ENCODE measurements around the gene PELI3.

Gene PELI3

DNA sequence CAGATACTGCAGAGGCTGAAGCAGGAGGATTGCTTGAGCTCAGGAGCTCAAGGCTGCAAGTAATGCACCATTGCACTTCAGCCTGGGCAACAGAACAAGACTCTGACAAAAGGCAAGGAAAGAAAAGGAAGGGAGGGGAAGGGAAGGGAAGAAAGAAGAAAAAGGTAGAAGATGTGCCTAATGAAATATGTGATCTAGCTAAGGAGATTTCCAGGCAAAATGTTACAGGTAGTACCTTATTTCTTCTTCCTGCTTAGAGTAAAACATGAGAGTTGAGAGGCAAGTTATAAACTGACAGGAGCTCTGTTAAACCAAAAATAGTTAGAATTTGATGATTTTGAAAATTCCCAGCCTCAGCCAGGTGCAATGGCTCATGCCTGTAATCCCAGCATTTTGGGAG, 4.7 kb upstream of the PELI3 start:
- TF ChIP-seq POLR2AphosphoS5 (IDR thresholded peaks at IDR 0.05; ENCODE audit: low read depth, low read length) (no peak), TAF1 (IDR thresholded peaks at IDR 0.05; ENCODE audit: borderline replicate concordance, insufficient read depth, low read length) (no peak), FOXP2 (optimal IDR thresholded peaks at IDR 0.05; ENCODE audit: borderline replicate concordance, extremely low read depth, extremely low read length, insufficient read depth) (no peak), SIN3A (IDR thresholded peaks at IDR 0.05; ENCODE audit: borderline replicate concordance, insufficient read depth, low read length) (no peak)
- TF ChIP-seq, protein P1, sequence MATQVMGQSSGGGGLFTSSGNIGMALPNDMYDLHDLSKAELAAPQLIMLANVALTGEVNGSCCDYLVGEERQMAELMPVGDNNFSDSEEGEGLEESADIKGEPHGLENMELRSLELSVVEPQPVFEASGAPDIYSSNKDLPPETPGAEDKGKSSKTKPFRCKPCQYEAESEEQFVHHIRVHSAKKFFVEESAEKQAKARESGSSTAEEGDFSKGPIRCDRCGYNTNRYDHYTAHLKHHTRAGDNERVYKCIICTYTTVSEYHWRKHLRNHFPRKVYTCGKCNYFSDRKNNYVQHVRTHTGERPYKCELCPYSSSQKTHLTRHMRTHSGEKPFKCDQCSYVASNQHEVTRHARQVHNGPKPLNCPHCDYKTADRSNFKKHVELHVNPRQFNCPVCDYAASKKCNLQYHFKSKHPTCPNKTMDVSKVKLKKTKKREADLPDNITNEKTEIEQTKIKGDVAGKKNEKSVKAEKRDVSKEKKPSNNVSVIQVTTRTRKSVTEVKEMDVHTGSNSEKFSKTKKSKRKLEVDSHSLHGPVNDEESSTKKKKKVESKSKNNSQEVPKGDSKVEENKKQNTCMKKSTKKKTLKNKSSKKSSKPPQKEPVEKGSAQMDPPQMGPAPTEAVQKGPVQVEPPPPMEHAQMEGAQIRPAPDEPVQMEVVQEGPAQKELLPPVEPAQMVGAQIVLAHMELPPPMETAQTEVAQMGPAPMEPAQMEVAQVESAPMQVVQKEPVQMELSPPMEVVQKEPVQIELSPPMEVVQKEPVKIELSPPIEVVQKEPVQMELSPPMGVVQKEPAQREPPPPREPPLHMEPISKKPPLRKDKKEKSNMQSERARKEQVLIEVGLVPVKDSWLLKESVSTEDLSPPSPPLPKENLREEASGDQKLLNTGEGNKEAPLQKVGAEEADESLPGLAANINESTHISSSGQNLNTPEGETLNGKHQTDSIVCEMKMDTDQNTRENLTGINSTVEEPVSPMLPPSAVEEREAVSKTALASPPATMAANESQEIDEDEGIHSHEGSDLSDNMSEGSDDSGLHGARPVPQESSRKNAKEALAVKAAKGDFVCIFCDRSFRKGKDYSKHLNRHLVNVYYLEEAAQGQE (IDR thresholded peaks at IDR 0.05; ENCODE audit: insufficient read depth in 1 of 2, low read depth in 2 of 2, low read length in 2 of 2): no peak

DNA sequence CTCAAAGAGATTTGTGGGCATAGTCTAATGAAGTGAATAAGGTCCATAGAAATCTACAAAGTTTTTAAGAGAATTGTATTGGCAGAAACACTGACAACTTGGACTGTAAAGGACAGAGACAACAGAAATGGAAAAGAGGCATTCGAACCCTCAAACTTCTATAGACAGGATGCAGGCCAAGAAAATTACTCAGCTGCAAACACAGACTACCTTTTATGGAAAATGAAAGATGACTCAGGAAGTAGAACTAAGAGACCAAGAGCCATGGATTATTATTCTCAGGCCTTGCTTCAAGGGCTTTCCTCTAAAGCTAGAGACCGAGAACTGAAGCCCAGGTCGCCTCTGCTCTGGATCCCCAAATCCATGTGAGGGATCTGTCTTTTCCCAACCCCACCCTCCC, 3.8 kb upstream of the PELI3 start:
- TF ChIP-seq POLR2AphosphoS5 (IDR thresholded peaks at IDR 0.05; ENCODE audit: low read depth, low read length): no peak
- TF ChIP-seq TAF1 (IDR thresholded peaks at IDR 0.05; ENCODE audit: borderline replicate concordance, insufficient read depth, low read length): no peak
- TF ChIP-seq FOXP2 (optimal IDR thresholded peaks at IDR 0.05; ENCODE audit: borderline replicate concordance, extremely low read depth, extremely low read length, insufficient read depth): no peak
- TF ChIP-seq, protein P1 (IDR thresholded peaks at IDR 0.05; ENCODE audit: insufficient read depth in 1 of 2, low read depth in 2 of 2, low read length in 2 of 2): no peak
- TF ChIP-seq SIN3A (IDR thresholded peaks at IDR 0.05; ENCODE audit: borderline replicate concordance, insufficient read depth, low read length): no peak

DNA sequence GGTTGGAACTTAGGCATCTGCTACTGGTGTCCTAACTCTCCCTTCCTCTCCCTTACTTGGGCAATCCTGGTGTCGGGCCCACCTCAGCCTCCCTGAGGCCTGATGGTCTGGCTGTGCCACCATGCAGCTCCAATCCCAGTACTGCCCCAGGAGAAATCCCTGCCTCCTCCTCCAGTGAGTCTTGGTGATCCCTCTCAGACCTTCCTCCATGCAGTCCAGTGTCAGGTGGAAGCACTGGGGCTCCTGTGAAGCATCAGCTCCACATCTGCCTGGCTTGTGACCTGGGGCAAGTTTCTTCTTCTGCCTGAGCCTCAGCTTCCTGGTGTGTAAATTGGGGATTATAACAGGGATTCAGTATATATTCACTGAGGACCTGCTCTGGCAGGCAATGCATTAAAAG, 1.8 kb upstream of the PELI3 start:
- TF ChIP-seq SIN3A (IDR thresholded peaks at IDR 0.05; ENCODE audit: borderline replicate concordance, insufficient read depth, low read length): no peak
- no peak for TF ChIP-seq FOXP2 (optimal IDR thresholded peaks at IDR 0.05; ENCODE audit: borderline replicate concordance, extremely low read depth, extremely low read length, insufficient read depth)
- TF ChIP-seq, protein P1 (IDR thresholded peaks at IDR 0.05; ENCODE audit: insufficient read depth in 1 of 2, low read depth in 2 of 2, low read length in 2 of 2): no peak
- no peak for TF ChIP-seq POLR2AphosphoS5 (IDR thresholded peaks at IDR 0.05; ENCODE audit: low read depth, low read length)
- no peak for TF ChIP-seq TAF1 (IDR thresholded peaks at IDR 0.05; ENCODE audit: borderline replicate concordance, insufficient read depth, low read length)

DNA sequence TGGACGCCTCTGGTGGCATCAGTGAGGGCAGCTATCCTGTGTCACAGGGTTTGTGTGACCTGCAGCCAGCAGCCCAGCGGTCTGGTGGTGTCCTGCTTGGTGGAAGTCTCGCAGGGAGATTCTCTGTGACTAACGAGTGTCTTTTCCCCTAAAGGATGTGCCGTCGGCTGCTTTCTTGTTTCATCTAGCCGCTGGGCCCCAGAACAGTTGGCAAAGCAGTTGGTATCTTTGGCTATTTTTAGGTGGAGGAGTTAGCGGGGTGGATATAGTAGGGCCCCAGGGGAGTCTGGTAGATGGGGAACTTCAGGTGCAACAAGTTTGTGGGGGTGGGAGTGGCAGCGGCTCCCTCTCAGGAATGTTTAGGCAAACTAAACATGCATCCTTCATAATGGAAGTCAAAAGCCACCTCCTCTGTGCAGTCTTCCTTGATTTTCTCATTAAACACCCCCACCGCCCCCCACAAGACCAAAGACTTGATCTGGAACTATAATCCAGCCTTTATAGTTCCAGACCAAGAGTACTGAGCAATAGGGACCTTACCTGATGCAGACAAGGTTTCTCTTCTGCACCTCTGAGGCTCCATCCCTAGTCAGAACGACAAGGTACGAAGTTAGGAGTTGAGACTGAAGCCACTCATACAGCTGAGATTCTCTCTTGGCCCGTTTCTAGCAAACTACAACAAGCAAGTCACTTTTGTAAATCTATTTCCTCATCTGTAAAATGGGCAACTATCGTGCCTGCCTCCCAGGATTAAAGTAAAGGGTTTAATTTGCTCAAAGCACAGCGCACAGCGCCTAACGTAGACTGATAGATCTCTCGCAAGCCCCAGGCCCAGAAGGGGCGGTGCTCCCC, 1.1 kb upstream of the PELI3 start:
- no peak for TF ChIP-seq FOXP2 (optimal IDR thresholded peaks at IDR 0.05; ENCODE audit: borderline replicate concordance, extremely low read depth, extremely low read length, insufficient read depth)
- no peak for TF ChIP-seq SIN3A (IDR thresholded peaks at IDR 0.05; ENCODE audit: borderline replicate concordance, insufficient read depth, low read length)
- TF ChIP-seq, protein P1 (IDR thresholded peaks at IDR 0.05; ENCODE audit: insufficient read depth in 1 of 2, low read depth in 2 of 2, low read length in 2 of 2): no peak
- no peak for TF ChIP-seq TAF1 (IDR thresholded peaks at IDR 0.05; ENCODE audit: borderline replicate concordance, insufficient read depth, low read length)
- TF ChIP-seq POLR2AphosphoS5 (IDR thresholded peaks at IDR 0.05; ENCODE audit: low read depth, low read length): no peak

Data from PFSK-1 (cell line).